ENCODE results near the gene TRMT10B.

Gene TRMT10B

DNA sequence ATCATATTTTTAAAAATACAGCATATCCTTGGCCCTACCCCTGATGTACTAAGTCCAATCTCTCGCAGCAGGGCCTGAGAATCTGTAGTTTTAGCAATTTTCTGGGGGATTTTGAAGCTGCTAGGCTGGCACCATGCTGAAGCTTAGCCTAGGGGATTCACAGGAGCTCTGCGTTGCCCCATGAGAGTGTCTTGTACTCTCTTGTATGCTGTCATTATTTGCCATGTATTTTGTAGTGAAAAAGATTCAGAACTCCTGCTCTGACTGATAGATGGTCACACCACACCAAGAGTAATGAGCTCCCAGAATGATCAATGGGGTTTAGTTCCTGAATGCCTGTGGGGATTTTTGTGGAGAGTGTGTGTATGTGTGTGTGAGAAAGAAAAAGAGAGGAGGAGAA, 20.7 kb upstream of the TRMT10B start:
- DNase-seq (ENCODE audit: low read depth) = no peak
- H3K4me3 ChIP-seq (ENCODE audit: low read length) = no peak overlapping the region
- TF ChIP-seq, protein P1, sequence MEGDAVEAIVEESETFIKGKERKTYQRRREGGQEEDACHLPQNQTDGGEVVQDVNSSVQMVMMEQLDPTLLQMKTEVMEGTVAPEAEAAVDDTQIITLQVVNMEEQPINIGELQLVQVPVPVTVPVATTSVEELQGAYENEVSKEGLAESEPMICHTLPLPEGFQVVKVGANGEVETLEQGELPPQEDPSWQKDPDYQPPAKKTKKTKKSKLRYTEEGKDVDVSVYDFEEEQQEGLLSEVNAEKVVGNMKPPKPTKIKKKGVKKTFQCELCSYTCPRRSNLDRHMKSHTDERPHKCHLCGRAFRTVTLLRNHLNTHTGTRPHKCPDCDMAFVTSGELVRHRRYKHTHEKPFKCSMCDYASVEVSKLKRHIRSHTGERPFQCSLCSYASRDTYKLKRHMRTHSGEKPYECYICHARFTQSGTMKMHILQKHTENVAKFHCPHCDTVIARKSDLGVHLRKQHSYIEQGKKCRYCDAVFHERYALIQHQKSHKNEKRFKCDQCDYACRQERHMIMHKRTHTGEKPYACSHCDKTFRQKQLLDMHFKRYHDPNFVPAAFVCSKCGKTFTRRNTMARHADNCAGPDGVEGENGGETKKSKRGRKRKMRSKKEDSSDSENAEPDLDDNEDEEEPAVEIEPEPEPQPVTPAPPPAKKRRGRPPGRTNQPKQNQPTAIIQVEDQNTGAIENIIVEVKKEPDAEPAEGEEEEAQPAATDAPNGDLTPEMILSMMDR (conservative IDR thresholded peaks at IDR 0.05; ENCODE audit: low read depth, low read length) = no peak

DNA sequence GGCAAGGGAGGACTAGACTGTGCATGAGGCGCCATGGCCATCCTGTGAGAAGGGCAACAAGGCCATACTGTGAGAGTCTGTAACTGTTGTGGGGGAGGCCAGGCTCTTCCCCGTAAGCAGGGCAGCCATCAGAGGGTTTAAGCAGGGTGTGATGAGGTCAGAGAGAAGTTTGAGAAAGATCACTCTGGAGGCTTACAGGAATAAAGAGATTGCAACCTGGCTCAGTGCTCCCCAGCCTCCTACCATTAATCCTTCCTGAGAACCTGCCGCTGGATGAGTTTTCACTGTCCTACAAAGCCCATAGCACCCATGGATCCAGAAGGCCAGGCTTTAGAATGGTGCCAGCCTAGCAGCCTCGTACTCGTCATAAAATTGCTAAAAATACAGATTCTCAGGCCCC, 14.4 kb upstream of the TRMT10B start:
- H3K4me3 ChIP-seq (ENCODE audit: low read length) = no peak overlapping the region
- no peak for DNase-seq (ENCODE audit: low read depth)
- TF ChIP-seq, protein P1 (conservative IDR thresholded peaks at IDR 0.05; ENCODE audit: low read depth, low read length) = no peak

DNA sequence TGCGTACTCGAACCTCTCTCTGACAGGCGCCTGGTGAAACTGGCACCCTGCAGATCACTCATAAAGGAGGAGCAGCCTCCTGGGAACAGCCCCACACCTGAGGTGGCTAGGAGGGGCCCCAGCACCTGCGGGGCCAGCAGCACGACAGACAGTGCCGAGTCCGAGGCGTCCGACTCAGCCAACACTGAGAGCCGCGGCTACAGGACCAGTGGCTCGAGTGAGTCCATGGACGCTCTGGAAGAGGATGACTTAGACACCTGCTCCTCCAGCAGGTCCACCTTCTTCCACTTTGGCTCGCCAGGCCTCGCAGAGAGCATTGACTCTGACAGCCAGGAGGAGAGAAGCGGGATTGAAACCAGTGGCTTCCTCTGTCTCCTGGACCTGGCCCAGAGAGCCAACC, 13.5 kb upstream of the TRMT10B start:
- TF ChIP-seq, protein P1 (conservative IDR thresholded peaks at IDR 0.05; ENCODE audit: low read depth, low read length) = no peak

DNA sequence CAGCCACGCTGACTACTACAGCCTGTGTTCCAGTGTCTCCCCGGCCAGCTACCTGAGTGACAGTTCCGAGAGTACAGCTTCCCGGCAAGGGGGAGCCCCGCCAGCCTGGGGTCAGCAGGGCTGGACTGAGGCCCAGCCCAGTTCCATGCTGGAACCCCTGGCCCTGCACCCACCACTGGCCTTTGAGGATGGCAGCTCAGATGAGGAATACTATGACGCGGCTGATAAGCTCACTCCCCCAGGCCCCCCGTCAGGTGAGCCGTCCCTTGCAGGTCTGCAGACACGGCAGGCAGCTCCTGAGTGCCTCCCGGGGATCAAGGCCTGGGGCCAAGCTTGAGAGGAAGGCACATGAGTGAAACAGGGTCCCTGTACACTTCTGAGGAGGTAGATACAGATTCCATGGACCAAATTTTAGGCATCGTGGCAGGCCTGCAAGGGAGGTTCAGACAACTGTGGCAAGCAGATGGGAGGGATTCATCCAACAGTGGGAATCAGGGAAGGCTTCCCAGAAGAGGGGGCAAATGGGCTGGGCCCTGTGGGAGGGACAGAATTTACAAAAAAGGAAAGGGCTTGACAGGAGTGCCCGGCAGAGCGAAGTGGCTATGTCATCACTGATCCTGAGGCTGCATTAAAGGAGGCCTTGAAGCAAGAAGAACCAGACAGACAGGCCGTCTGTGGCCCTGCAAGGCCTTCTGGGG, 12.8 kb upstream of the TRMT10B start:
- no peak overlapping the region for H3K4me3 ChIP-seq (ENCODE audit: low read length)
- TF ChIP-seq, protein P1 (conservative IDR thresholded peaks at IDR 0.05; ENCODE audit: low read depth, low read length) = no peak
- no peak for DNase-seq (ENCODE audit: low read depth)

More for the DNA sequence above, 13.5 kb upstream of the TRMT10B start:
- no peak overlapping the region for H3K4me3 ChIP-seq (ENCODE audit: low read length)
- no peak for DNase-seq (ENCODE audit: low read depth)

DNA sequence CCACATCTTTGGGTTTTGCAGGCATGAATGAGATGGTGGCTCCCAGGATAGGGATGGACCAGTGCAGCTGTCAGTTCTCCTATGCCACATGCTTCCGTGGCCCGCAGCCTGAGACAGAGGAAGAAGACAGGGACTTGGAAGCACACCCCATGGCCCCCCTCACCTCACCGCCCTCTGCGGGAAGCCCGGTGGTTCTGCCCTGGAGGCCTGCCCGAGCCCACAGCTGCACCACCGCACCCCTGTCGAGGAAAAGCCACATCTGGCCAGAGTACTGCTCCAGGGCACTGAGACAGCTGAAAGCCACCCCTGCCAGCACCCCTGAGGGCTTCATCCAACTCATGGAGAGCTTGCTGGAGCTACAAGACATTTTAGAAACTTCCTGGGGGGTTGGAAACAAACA, 7.6 kb upstream of the TRMT10B start:
- H3K4me3 ChIP-seq (ENCODE audit: low read length) = no peak overlapping the region
- no peak for DNase-seq (ENCODE audit: low read depth)
- TF ChIP-seq, protein P1 (conservative IDR thresholded peaks at IDR 0.05; ENCODE audit: low read depth, low read length) = no peak

DNA sequence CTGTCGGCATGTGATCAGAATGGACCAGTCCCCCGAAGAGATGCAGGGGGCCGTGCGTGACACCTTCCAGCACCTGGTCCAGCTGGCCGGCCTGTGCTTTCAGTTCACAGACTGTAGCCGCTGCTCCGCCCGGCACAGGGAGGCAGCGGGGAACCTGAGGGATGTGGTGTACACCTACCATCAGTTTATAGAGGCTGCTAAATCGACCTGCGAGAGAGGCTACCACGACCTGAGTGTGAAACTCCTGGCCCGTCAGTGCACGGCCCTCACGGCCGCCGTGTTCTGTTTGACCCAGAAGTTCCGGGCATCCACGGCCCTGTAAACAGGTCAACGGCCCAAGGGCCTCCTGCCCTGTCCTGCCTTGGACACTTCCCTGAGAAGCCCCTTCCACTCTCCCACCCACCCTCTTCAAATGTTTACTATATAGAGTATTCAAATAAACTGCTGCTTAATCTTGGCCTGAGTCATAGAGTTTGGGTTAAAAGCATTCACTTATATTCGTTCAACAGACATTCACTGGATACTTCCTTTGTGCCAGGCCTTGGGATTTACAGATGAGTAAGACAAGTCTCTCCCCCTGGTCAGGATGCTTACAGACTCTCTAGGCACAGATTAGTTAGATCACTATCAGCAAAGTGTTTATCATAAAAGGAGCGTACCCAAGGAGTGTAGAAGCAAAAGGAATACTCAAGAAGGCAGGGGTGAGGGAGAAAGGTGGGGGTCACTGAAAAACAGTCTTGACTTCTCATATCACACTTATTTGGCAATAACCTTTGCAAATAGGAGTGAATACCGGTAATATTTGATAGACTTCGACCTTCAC, 6.9 kb upstream of the TRMT10B start:
- H3K4me3 ChIP-seq (ENCODE audit: low read length) = no peak overlapping the region
- peak; percentile 11 for DNase-seq (ENCODE audit: low read depth)
- TF ChIP-seq, protein P1 (conservative IDR thresholded peaks at IDR 0.05; ENCODE audit: low read depth, low read length) = no peak
